Measurements from ENCODE around the gene CHPF2. TPM values are rescaled to one million over a fixed set of nuclear protein-coding genes. Genes with fewer than 3 reads are reported as not detected.

The CHPF2 gene
- total RNA-seq, 2 donors from 2014 or later, result 31.3 to 36.3 TPM

DNA sequence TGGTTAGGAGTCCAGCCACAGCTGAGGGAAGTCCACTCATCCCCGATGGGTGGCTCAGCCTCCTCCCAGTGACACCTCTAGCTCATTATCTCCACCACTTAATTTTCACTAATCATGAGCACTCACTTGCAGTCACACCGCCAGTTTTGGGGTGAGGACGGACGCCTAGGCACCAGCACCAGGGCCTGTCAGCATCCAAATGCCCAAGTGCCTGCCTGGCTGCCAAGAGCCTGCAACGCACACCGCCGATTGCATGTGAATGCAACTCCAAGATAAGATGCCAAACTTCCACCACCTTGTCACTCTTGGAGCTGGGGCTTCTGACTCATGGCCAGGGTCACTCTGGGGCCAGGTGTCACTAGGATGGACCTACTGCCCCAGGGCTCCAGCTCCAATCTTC is 40.6 kb downstream of the CHPF2 start:
- no peak for ATAC-seq (replicated peaks)

DNA sequence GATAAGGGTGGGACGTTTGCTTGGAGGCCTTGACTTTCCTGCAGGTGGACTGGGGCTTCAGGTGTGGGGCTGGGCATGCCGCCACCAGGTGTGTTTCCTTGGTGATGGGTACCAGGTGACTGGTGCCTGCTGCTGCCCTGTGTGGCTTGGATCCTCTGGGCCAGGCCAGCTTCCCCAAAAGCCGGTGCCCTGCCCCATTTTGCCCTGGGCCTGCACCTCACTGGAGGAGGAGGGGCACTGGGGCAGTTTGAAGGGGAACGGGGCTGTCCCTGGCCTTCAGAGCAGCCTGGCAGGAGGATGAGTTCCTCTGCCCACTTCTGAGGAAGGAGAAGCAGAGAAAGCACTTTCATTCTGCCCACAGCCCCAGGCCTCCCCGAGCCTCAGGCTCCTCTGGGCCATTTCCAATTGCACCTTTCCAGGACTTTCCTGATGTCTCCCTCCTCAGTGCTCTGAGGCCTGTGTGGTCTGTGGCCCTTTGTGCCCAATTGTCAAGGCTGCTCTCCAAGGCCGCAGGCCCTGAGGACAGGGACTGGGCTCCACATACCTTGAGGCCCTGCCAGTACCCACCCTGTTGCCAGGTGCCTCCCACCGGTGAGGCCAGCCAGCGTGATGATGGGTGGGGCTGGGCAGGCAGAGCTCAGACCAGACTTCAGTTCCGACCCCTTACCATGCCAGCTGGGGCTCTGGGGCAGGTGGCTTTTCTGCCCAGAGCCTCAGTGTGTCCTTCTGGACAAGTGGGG is 41.5 kb downstream of the CHPF2 start:
- Mint-ChIP-seq H3K4me3 (no peak overlapping the region), H3K36me3 (ENCODE audit: low read depth) (no peaks in the 10 kb centered on the region), H3K27ac (no peak overlapping the region), H3K9me3 (no peaks in the 10 kb centered on the region), H3K4me1 (peaks cover 14% of the 10 kb centered on the region), H3K27me3 (peaks cover 4% of the 10 kb centered on the region)
- ATAC-seq (replicated peaks), result no peak

More for the DNA sequence above, 40.6 kb downstream of the CHPF2 start:
- Mint-ChIP-seq H3K4me3 (no peak overlapping the region), H3K4me1 (peaks cover 14% of the 10 kb centered on the region), H3K9me3 (no peaks in the 10 kb centered on the region), H3K27me3 (no peaks in the 10 kb centered on the region), H3K36me3 (ENCODE audit: low read depth) (no peaks in the 10 kb centered on the region), H3K27ac (no peak overlapping the region)

DNA sequence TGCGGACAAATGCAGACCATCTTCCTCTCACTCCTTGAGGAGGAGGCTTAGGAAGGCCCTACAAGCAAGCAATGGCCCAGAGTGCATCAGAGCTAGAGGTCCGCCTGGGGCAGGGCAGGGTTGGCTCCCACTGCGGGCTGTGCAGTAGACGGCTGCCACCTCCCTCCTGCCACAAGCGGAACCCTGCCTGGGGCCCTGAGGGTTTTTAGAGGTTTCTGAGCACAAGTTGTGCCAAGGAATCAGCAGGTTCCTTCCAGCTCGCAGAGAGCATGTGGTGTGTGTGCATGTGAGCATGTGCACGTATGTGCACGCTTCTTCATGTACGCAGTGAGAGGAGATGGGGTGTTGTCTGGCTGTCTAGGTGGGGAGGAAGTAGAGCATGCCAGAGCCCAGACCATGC is 42.1 kb downstream of the CHPF2 start:
- Mint-ChIP-seq H3K4me3 (no peak overlapping the region), H3K36me3 (ENCODE audit: low read depth) (no peaks in the 10 kb centered on the region), H3K27me3 (peaks cover 8% of the 10 kb centered on the region), H3K4me1 (peaks cover 14% of the 10 kb centered on the region), H3K9me3 (no peaks in the 10 kb centered on the region), H3K27ac (no peak overlapping the region)
- no peak for ATAC-seq (replicated peaks)

DNA sequence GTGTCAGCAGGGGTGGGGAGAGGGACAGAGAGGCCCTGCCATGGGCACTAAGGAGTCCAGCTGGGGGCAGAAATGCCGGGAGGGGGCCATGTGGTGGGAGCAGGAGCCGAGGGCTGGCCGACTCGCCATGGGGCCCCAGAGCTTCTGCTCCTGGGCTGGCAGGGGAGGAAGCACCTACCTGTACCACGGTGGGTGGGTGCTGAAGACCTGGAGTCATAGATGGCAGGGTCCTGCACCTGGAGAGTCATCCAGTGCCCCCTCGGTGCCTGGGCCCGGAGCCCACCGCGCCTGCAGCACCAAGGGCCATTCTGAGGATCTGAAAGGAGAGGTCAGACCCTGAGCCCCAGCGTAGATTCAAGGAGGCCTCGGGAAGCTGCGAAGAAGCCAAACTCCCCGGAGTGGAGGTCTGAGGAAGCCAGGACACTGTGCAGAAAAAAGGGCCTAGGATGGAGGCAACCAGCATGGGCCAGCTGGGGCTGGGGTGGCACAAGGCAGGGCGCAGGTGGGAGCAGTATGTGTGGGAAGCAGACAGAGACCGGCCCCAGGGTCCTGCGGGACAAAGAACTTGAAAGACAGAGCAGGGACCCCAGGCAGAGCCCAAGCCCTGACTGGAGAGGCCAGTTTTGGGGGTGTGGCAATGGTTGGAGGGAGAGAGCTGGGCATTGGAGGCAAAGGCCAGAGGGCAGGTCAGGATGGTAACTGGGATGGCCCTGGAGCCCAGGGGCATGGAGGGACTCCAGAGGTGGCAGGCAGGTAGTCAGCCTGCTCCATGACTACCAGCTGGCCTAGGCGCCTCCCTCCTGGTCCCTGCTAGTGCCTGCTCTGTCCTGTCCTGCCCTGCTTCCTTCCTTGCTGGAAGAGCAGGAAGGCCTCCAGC is 42.9 kb downstream of the CHPF2 start:
- H3K4me1 Mint-ChIP-seq, result peaks cover 14% of the 10 kb centered on the region
- H3K36me3 Mint-ChIP-seq (ENCODE audit: low read depth), result no peaks in the 10 kb centered on the region
- no peaks in the 10 kb centered on the region for H3K9me3 Mint-ChIP-seq
- ATAC-seq (replicated peaks), result no peak
- peak overlapping the region; percentile 78 for H3K4me3 Mint-ChIP-seq
- peak overlapping the region; percentile 72 for H3K27ac Mint-ChIP-seq
- peaks cover 8% of the 10 kb centered on the region for H3K27me3 Mint-ChIP-seq

DNA sequence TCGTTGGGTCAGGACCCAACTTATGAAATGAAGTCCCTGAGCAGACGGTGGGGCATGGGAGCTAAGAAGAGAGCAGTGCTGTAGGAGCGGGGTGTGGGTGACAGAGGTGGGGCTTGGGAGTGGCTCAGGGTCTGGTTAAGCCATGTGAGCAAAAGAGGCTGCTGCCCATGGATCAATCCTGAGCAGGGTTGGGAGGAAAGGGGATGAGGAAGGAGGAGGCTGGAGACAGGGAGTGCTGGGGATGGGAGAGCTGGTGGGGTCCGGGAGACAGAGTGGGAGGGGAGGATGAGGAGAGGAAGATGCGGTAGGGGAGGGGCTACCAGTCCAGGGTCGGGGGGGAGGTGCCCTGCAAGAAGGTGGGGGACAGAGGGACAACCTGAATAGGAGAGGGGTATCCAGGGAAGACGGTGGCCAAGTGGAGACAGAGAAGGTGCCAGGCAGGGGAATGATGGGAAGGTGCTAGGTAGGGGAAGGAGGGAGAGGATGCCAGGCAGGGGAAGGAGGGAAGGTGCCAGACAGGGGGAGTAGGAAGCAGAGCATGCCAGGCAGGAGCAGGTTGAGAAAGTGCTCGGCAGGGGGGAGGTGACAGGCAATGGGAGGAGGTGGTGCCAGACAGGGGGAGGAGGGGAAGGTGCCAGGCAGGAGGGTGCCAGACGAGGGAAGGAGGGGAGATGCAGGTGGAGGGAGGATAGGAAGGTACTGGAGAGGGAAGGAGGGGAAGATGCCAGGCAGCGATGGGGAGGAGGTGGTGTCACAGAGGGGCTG is 43.7 kb downstream of the CHPF2 start:
- no peaks in the 10 kb centered on the region for H3K9me3 Mint-ChIP-seq
- peaks cover 11% of the 10 kb centered on the region for H3K27me3 Mint-ChIP-seq
- ATAC-seq (replicated peaks), result no peak
- peak overlapping the region; percentile 78 for H3K4me3 Mint-ChIP-seq
- peaks cover 14% of the 10 kb centered on the region for H3K4me1 Mint-ChIP-seq
- H3K36me3 Mint-ChIP-seq (ENCODE audit: low read depth), result no peaks in the 10 kb centered on the region
- H3K27ac Mint-ChIP-seq, result peak overlapping the region; percentile 72

DNA sequence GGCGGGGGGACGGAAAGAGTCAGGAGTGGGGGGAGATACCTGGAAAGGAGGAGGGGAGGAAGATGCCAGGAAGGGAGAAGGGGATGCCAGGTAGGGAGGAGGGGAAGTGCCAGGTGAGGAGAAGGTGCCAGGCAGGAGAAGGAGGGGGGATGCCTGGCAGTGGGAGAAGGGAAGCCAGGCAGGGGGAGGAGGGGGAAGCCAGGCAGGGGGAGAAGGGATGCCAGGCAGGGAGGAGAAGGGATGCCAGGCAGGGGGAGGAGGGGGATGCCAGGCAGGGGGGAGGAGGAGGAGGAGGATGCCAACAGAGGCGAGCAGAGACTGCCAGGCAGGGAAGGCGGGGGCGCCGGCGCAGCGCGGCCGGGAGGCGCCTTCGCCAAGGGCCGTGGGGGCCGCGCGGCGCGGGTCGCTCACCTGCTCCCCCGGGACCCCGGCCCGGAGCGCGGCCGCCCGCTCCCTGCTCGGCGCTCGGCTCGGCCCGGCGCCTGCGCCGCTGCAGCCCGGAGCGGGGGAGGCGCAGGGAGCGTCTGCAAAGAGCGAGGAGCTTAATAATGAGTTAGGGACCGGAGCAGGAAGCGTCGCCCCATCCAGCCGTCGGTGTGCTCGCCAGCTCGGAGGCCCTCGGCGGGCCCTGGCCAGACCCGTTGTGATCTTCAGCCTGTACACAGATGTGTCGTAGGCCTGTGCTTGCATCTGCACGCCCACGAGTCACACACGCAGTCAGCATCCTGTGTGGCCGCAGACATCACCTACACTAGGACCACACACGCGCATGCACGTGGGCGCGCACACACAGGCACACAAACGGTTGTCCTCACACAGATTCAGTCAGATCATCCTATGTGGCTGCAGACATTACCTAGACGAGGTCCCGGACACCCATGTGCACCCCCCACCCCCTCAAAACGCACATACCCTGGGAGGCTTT is 44.6 kb downstream of the CHPF2 start:
- ATAC-seq (replicated peaks), result peak; percentile 84
- H3K36me3 Mint-ChIP-seq (ENCODE audit: low read depth), result no peaks in the 10 kb centered on the region
- H3K27ac Mint-ChIP-seq, result peak overlapping the region; percentile 76
- H3K9me3 Mint-ChIP-seq, result no peaks in the 10 kb centered on the region
- H3K27me3 Mint-ChIP-seq, result peaks cover 11% of the 10 kb centered on the region
- peaks cover 14% of the 10 kb centered on the region for H3K4me1 Mint-ChIP-seq
- H3K4me3 Mint-ChIP-seq, result peak overlapping the region; percentile 78

DNA sequence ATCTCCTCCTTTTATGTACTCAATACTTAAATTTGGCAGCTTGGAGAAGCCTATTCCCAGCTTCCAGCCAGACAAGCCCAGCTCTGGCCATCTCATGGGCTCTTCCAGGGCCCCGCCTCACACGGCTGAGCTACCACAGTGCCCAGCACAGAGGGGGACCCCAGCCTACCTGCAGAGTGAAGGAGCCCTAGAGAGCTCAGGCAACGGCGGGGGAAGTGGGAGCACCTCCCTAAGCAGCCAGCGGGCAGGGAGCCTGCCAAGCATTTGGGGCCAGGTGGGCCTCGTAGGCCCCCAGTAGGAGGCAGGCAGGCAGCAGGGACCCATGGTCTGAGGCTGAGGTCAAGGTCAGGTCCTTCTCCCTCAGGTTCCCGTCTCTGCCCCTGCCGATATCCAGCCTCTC is 45.3 kb downstream of the CHPF2 start:
- Mint-ChIP-seq H3K9me3 (no peaks in the 10 kb centered on the region), H3K4me3 (peak overlapping the region; percentile 78), H3K4me1 (peaks cover 10% of the 10 kb centered on the region), H3K27ac (peak overlapping the region; percentile 76), H3K27me3 (peaks cover 11% of the 10 kb centered on the region), H3K36me3 (ENCODE audit: low read depth) (no peaks in the 10 kb centered on the region)
- no peak for ATAC-seq (replicated peaks)

DNA sequence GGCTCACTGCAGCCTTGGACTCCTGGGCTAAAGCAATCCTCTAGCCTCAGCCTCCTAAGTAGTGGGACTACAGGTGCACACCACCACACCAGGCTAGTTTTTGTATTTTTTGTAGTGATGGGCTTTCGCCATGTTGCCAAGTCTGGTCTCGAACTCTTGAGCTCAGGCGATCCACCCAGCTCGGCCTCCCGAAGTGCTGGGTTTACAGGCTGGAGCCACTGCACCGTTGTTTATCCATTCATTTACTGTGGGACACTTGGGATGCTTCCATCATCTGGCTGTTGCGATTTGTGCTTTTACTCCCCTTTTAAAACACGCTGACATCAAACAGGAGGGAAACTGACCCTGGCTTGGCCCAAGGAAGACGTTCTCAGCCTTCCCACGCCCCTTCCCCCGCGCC is 46.7 kb downstream of the CHPF2 start:
- no peak for ATAC-seq (replicated peaks)
- H3K27ac Mint-ChIP-seq, result peak overlapping the region; percentile 35
- H3K4me3 Mint-ChIP-seq, result no peak overlapping the region
- peaks cover 10% of the 10 kb centered on the region for H3K4me1 Mint-ChIP-seq
- H3K9me3 Mint-ChIP-seq, result no peaks in the 10 kb centered on the region
- H3K36me3 Mint-ChIP-seq (ENCODE audit: low read depth), result no peaks in the 10 kb centered on the region
- H3K27me3 Mint-ChIP-seq, result peaks cover 15% of the 10 kb centered on the region

DNA sequence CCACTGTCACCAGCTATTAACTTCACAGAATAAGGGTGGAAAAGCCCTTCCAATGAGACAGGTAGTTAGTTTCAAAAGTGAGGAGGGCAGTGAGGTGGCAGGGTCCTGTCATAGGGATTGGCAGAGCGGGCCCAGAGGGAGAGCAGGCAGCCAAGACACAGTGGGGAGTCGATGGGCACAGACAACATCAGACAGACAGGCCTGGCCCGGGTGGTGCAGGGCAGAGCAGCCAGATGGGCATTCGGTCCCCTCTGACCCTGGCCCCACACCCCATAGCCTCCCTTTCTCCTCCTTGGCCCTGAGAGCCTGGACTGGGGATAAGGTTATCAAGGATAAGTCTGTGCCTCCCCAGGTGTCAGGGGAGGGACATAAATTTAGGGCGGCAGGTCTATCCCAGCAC is 47.6 kb downstream of the CHPF2 start:
- Mint-ChIP-seq H3K27me3 (peaks cover 15% of the 10 kb centered on the region), H3K27ac (peak overlapping the region; percentile 35), H3K9me3 (no peaks in the 10 kb centered on the region), H3K4me3 (no peak overlapping the region), H3K4me1 (peaks cover 10% of the 10 kb centered on the region), H3K36me3 (ENCODE audit: low read depth) (no peaks in the 10 kb centered on the region)
- ATAC-seq (replicated peaks), result no peak

DNA sequence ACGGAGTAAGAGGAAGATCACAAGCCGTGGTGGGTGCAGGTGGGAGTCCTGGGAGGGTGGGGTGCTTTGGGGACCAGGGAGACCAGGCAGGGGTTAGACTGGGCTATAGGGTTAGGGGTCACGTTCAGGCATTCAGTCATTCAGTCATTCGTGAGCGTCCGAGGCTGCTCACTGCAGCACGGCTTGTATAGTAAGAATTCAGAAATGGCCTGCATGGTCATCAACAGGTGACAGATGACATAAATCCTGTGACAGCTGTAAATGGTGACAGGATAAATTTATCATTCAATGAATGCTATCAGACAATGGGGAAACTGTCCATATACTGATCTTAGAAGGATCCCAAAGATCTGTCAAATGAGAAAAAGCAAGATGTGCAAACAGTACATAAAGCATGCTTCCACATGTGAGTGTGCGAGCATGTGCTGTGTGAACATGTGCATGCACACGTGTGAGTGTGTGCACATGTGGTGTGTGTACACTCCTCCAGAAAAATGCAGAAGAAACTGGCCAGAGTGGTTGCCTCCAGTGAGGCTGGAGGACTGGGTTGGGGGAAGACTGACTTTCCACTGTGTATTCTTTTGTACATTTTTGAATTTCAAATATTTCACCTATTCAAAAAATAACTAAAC is 48.2 kb downstream of the CHPF2 start:
- Mint-ChIP-seq H3K27ac (no peak overlapping the region), H3K36me3 (ENCODE audit: low read depth) (no peaks in the 10 kb centered on the region), H3K4me3 (no peak overlapping the region), H3K9me3 (no peaks in the 10 kb centered on the region), H3K4me1 (peaks cover 10% of the 10 kb centered on the region), H3K27me3 (peaks cover 15% of the 10 kb centered on the region)
- ATAC-seq (replicated peaks), result no peak

DNA sequence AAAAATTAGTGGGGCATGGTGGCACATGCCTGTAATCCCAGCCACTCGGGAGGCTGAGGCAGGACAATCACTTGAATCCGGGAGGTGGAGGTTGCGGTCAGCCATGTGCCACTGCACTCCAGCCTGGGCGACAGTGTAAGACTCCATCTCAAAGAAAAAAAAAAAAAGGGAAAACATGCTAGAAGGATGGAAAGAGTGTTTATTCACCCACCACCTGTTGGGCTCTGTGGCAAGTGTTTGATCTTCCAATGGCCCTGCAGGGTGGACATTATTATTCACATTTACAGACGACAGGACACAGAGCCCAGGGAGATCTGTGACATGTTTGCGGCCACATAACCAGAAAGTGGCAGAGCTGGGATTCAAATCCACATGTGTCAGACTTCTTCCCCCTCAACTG is 49.4 kb downstream of the CHPF2 start:
- no peak overlapping the region for H3K27ac Mint-ChIP-seq
- H3K4me3 Mint-ChIP-seq, result no peak overlapping the region
- H3K27me3 Mint-ChIP-seq, result peaks cover 15% of the 10 kb centered on the region
- no peak for ATAC-seq (replicated peaks)
- no peaks in the 10 kb centered on the region for H3K9me3 Mint-ChIP-seq
- H3K4me1 Mint-ChIP-seq, result peaks cover 5% of the 10 kb centered on the region
- H3K36me3 Mint-ChIP-seq (ENCODE audit: low read depth), result no peaks in the 10 kb centered on the region

DNA sequence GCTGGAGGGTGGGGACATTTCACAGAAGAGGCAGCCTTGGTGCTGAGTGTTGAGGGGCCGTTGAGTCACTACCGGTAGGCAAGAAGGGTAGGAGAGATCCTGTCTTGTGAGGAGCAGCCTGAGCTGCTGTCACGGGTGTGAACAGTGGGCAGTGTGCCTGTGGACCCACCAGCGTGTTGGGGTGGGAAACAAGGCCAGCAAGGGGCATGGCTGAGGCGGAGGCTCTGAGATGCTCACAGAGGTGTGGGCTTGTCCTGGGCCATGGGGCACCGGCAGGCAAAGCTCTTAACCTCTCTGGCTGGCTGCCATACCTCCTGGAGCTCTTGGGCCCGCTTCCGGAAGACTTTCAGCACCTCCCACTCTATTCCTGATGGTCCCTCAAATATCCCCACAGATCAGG is 49.8 kb downstream of the CHPF2 start:
- Mint-ChIP-seq H3K27ac (no peak overlapping the region), H3K36me3 (ENCODE audit: low read depth) (no peaks in the 10 kb centered on the region), H3K4me1 (peaks cover 5% of the 10 kb centered on the region), H3K9me3 (no peaks in the 10 kb centered on the region), H3K27me3 (peaks cover 15% of the 10 kb centered on the region), H3K4me3 (no peak overlapping the region)
- no peak for ATAC-seq (replicated peaks)

DNA sequence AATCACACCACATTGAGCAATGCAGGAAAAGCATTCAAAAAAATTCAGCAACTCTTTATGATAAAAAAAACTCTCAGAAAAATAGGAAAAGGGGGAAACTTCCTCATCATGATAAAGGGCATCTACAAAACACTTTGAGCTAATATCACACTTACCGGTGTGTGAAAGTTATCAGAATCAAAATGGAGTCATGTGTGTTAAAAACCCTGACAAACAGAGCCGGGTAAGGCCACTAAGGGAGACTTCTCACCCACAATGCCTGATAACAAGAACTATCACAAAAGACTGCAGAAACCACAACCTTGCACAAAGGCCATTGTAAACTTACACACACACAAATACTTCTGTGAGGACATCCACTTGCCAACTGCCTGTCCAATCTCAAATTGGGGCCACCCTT is 51.0 kb downstream of the CHPF2 start:
- H3K27ac Mint-ChIP-seq, result no peak overlapping the region
- H3K27me3 Mint-ChIP-seq, result peaks cover 15% of the 10 kb centered on the region
- no peak overlapping the region for H3K4me3 Mint-ChIP-seq
- ATAC-seq (replicated peaks), result no peak
- H3K36me3 Mint-ChIP-seq (ENCODE audit: low read depth), result no peaks in the 10 kb centered on the region
- no peaks in the 10 kb centered on the region for H3K4me1 Mint-ChIP-seq
- H3K9me3 Mint-ChIP-seq, result no peaks in the 10 kb centered on the region
